Medulla oblongata (tissue), 1 donor: ENCODE results near the gene SOBP.
A peak's percentile ranks its signal among the peaks of the same experiment; 100 is the strongest.

Experiments
- DNase-seq: peaks from one replicate; pipeline ENCODE4 v3.0.0-alpha.2; 2015; ENCODE audit errors: extremely low spot score

SOBP gene

DNA sequence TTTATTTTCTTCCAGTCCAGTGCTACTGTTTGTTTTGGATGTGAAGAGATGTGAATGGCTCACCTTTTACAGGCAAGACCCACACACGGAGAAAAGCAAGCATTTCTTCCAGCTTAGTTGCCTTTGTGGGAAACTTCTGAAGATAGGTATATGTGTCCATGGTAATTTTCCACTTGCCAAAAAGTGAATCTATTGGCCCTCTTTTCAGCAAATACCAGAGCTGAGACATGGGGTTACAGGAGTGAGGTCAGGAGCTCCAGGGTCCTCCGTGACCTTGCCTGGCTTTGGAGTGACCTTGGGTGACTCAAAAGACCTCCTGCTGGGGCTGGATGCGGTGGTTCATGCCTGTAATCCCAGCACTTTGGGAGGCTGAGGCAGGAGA lies 167.4 kb downstream of the SOBP start:
- no peak for DNase-seq

DNA sequence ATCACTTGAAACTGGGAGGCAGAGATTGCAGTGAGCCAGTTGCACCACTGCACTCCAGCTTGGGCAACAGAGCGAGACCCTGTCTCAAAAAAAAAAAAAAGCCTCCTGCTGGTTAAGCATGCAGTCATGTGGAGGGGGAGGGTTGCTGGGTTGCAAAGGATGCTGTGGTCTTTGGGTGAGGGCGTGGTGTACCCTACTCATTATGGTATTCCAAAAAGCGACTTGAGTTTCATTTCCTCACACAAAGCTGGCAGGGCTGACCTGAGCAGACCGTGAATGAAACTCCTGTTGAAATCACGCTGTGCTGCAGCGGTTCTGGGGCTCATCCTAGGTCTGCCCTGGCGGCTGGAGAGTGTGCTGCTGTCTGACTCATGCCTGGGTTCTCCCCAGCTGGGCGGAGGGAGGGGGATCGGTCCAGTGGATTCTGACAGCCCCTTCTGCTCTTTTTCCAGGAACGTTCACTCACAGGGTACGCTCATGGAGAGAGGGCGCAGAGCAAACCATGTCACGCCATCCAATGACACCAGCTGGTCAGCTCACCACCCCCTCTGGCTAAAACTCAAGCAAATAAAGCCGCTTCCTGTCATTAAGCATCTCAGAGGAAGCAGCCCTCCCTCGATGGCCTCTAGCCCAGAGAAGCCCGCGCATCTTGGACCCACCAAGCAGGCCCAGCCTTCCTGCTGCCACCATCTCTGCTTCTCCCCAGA lies 168.0 kb downstream of the SOBP start:
- peak; percentile 27 for DNase-seq

GRCh38 chr6:107658920-107659865 lies 169.3 kb downstream of the SOBP start:
- no peak for DNase-seq

GRCh38 chr6:107660839-107661238 lies 170.9 kb downstream of the SOBP start:
- DNase-seq: no peak

DNA sequence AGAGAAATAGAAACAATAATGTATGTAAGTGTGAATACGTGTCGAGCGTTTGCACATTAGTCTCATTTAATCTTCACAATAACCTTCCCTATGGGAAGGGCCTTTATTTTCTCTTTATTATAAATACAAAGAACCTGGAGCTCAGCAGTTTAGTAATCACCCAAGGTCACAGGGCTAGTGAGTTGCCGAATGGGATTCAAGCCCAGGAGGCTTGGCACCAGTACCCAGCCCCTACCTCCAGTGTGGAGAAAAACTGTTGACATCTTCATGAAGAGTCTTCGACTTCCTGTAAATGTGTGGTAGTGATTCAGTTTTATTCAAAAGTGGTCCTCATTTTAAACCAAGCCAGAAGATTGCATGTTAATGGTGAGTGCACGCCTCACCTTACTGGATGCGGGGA lies 171.4 kb downstream of the SOBP start:
- DNase-seq: no peak

GRCh38 chr6:107662333-107662732 lies 172.4 kb downstream of the SOBP start:
- DNase-seq: no peak

GRCh38 chr6:107663308-107663707 lies 173.4 kb downstream of the SOBP start:
- no peak for DNase-seq

GRCh38 chr6:107665382-107665781 lies 175.5 kb downstream of the SOBP start:
- no peak for DNase-seq

GRCh38 chr6:107666084-107666980 lies 176.4 kb downstream of the SOBP start:
- DNase-seq: peak; percentile 39

- DNase-seq: no peak
Observed at GRCh38 chr6:107666981-107667601, 177.2 kb downstream of the SOBP start.

- DNase-seq: no peak
Observed at GRCh38 chr6:107667790-107668189, 177.9 kb downstream of the SOBP start.

DNA sequence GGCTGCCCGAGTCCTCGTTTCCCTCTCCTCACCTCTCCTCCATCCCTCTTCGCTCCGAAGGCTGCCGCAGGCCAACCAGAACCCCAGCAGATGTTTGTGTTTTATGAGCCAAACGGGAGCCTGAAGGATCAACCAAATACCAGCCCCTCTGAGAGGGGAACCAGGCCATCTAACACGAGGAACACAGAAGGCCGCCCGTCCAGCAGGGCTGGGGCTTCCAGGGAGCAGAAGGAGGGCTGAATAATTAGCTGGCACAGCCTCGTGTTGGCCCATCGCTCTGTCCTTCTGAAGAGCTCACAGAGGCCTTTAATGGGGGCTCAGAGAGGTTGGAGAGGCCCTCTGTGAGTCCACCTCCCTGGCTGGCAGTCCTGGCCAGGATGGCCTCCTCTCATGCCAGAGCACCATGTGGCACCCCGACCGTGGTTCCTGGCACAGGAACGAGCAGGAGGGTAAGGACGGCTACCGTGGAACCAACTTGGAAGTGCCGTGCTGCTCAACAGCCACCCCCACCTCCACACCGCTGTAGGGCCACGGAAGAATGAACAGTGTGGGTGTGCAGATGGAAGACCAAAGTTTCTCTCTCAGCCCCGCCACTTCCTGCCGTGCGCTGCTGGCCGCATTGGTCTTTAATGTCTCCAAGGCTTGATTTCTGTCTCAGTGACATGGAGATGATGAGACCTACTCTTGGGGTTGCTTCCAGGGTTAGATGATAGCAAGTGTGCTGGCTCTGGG lies 179.0 kb downstream of the SOBP start:
- DNase-seq: no peak

GRCh38 chr6:107670792-107671199 lies 180.9 kb downstream of the SOBP start:
- peak; percentile 86 for DNase-seq

GRCh38 chr6:107673076-107673494 lies 183.2 kb downstream of the SOBP start:
- DNase-seq: no peak

DNA sequence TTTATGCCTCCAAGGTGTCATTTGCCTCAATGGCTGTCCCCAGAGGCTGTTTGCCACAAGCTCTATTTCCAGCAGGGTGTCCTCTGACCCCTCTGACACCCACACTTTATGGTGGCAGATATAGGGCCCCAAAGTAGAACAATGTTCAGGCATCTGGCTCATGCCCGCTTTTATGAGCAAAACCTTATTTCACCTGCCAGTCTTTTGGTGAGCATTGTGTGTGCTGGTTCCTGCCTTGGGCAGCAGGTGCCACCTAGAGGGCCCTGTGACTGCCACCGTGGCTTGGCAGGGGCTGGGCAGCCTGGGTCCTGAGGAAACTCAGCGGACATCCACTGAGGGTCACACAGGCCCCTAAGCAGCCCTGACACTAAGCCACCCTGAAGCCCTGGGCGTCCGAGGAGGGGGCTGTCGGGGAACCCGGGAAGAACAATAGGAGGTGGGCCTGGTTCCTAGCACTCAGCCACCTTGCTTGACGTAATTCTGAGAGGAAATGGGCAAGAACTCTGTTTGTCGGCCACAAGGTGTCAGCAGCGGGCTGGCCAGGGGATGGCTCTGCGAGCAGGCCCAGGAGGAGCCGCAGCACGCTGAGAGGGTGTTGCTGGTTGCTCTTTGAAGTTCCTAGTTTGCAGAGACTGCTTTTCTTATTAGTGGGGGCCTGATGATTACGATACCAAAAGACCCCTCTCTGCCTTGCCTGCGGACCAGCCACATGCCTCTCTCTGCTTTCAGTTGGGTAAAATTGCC lies 185.2 kb downstream of the SOBP start:
- peak; percentile 88 for DNase-seq

DNA sequence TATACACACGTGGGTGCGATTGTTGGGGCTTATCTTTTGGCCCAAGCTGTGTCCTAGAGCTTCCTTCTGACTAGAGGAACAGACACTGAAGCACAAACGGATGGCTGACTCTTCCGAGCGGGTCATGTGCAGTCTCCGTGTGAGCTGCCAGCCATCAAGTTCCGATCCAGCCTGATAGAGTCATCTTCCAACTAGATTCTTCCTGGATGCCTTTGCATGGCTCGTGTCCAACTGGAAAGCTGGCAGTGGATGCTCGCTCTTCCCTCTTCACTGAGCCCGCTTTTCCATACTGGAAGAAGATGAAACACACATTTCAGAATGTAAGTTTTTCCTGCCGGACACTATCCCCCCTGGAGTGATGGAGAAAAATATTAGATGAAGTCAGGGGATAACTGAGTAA lies 186.1 kb downstream of the SOBP start:
- no peak for DNase-seq

DNA sequence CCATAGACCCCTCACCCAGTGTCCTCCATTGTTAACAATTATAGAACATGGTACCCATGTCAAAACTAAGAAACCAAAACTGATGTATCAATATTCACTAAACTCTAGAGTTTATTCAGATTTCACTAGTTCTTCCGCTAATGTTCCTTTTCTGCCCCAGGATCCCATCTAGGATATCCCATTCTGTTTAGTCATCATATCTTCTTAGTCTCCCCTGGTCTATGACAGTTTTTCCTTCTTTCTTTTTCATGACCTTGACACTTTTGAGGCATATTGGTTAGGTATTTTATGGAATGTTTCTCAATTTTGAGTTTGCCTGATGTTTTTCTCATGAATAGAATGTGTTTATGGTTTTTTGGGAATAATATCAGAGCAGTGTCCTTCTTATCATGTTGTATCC lies 187.5 kb downstream of the SOBP start:
- no peak for DNase-seq

DNA sequence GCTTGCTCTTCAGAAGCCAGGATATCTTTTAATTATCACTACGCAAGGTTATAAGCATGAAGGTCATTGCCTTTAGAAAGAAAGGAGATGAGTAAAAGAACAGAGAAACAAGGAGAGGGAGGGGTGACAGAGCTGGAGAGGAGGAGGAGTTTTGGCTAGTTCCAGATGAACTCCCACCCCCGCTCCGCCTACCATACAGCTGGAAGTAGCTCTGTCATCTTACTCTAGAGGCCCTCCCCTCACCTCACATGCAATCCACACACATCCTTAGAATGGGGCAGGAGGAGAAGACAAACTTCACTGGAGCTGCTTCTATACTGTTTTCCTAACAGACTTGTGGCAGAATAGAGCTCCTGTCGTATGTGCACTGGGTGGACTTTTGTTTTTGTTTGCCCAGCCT lies 189.5 kb downstream of the SOBP start:
- DNase-seq: no peak

DNA sequence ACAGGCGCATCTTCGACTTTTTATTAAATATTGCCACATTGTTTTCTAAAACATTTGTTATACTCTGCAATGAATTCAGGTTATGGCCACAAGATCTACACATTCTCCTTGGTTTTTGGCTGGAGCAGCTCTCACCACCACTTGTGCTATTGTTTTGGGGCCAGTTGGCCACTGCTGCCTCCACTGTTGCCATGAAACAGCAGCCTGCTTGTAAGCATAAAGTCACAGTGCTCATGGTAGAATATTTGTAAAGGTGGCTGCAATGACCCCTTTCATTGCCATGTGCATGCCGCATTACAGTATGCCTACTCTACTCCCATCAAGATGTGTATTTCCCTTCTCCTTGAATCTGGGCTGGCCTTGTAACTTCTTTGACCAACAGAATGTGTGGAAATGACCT lies 192.8 kb downstream of the SOBP start:
- DNase-seq: no peak

- no peak for DNase-seq
Observed at GRCh38 chr6:107683183-107683582, 193.3 kb downstream of the SOBP start.
